ENCODE data around the gene MYOZ2.

DNA sequence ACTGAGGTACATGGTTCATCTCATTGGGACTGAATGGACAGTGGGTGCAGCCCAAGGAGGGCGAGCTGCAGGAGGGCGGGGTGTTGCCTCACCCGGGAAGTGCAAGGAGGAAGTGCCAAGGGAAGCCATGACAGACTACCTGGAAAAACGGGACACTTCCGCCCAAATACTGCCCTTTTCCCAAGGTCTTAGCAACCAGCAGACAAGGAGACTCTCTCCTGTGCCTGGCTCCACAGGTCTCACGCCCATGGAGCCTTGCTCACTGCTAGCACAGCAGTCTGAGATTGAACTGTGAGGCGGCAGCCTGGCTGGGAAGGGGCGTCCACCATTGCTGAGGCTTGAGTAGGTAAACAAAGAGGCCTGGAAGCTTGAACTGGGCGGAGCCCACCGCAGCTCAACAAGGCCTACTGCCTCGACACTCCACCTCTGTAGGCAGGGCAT is 62.2 kb downstream of the MYOZ2 start:
- TF ChIP-seq, protein P1, sequence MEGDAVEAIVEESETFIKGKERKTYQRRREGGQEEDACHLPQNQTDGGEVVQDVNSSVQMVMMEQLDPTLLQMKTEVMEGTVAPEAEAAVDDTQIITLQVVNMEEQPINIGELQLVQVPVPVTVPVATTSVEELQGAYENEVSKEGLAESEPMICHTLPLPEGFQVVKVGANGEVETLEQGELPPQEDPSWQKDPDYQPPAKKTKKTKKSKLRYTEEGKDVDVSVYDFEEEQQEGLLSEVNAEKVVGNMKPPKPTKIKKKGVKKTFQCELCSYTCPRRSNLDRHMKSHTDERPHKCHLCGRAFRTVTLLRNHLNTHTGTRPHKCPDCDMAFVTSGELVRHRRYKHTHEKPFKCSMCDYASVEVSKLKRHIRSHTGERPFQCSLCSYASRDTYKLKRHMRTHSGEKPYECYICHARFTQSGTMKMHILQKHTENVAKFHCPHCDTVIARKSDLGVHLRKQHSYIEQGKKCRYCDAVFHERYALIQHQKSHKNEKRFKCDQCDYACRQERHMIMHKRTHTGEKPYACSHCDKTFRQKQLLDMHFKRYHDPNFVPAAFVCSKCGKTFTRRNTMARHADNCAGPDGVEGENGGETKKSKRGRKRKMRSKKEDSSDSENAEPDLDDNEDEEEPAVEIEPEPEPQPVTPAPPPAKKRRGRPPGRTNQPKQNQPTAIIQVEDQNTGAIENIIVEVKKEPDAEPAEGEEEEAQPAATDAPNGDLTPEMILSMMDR (IDR thresholded peaks at IDR 0.05): no peak
- no peak for TF ChIP-seq POLR2A (IDR thresholded peaks at IDR 0.05)
